ENCODE results near the gene TAF10. TPM values are rescaled to one million over a fixed set of nuclear protein-coding genes. Genes with fewer than 3 reads are reported as not detected.

Gene TAF10
- total RNA-seq, 1 donor from 2014 or later: 113 TPM

DNA sequence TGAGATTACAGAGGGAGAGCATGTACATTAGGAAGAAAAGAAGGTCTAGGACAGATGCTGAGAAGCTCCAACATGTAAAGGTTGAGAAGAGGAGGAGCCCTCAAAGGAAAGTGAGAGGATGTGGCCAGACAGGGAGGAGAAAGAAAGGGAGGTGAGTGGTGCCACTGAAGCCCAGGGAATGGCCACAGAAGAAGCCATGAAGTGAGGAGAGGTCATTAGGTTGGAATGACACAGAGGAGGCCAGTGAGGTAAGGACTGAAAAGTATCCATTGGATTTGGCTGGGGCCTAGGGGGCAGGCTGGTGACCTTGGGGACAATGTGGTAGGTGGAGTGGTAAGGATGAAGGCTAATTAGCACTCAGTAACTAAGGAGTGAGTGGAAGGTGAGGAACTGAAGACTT, 46.6 kb upstream of the TAF10 start:
- Histone ChIP-seq H3K4me3 (ENCODE audit: insufficient read depth, low read depth, low read length) (no peak overlapping the region), H3K79me2 (ENCODE audit: insufficient read depth, low read length) (no peaks in the 10 kb centered on the region), H3K9me3 (ENCODE audit: insufficient read depth, low read depth, low read length) (no peaks in the 10 kb centered on the region), H3K9ac (ENCODE audit: low read length) (no peak overlapping the region), H4K20me1 (ENCODE audit: insufficient read depth, low read length) (no peaks in the 10 kb centered on the region), H3K4me1 (ENCODE audit: insufficient read depth, low read length) (no peaks in the 10 kb centered on the region), H3K4me2 (ENCODE audit: low read length) (no peak overlapping the region), H2AFZ (ENCODE audit: low read depth, low read length) (no peak overlapping the region), H3K36me3 (ENCODE audit: insufficient read depth, low read length) (no peaks in the 10 kb centered on the region), H3K27me3 (ENCODE audit: insufficient read depth, low read length) (peaks cover 15% of the 10 kb centered on the region), H3K27ac (ENCODE audit: low read depth, low read length) (no peak overlapping the region)
- peaks cover 8% of the 10 kb centered on the region for H3K27me3 Mint-ChIP-seq (ENCODE audit: low read depth, unreplicated experiment)
- H3K4me3 Mint-ChIP-seq (ENCODE audit: unreplicated experiment): no peak overlapping the region
- TF ChIP-seq EZH2 (IDR thresholded peaks at IDR 0.05; ENCODE audit: insufficient read depth, low read length): no peak
- TF ChIP-seq CTCF (IDR thresholded peaks at IDR 0.05; ENCODE audit: insufficient read depth, low read depth, low read length): no peak
- H3K36me3 Mint-ChIP-seq (ENCODE audit: low read depth, unreplicated experiment): no peaks in the 10 kb centered on the region
- no peaks in the 10 kb centered on the region for H3K9me3 Mint-ChIP-seq (ENCODE audit: unreplicated experiment)
- FAIRE-seq (no peak), DNase-seq (ENCODE audit: low read depth) (no peak)
- H3K4me1 Mint-ChIP-seq (ENCODE audit: low read depth, unreplicated experiment): peaks cover 3% of the 10 kb centered on the region
- H3K27ac Mint-ChIP-seq (ENCODE audit: unreplicated experiment): no peak overlapping the region

DNA sequence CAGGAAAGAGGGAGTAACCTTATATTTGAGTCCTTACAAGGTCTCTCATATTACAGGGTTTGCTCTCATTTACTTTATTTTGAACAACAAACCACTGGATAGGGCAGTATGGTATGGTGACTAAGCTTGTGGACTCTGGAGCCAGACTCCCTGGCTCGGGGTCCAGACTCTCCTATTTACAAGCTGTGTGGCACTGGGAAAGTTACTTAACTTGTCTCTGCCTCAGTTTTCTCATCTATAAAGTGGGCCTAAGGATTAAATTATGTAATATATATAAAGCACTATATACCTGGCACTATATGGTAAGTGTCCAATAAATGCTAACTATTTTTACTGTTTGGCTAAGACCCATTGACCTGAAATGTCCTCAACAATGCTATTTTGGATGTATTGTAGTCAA, 45.3 kb upstream of the TAF10 start:
- H3K4me1 ChIP-seq (ENCODE audit: insufficient read depth, low read length): no peaks in the 10 kb centered on the region
- H3K4me3 ChIP-seq (ENCODE audit: insufficient read depth, low read depth, low read length): no peak overlapping the region
- FAIRE-seq (no peak), DNase-seq (ENCODE audit: low read depth) (no peak)
- no peak overlapping the region for H3K27ac ChIP-seq (ENCODE audit: low read depth, low read length)
- no peak overlapping the region for H3K4me2 ChIP-seq (ENCODE audit: low read length)
- H3K9me3 Mint-ChIP-seq (ENCODE audit: unreplicated experiment): no peaks in the 10 kb centered on the region
- H3K27me3 ChIP-seq (ENCODE audit: insufficient read depth, low read length): peaks cover 24% of the 10 kb centered on the region
- H3K9ac ChIP-seq (ENCODE audit: low read length): no peak overlapping the region
- no peak overlapping the region for H3K27ac Mint-ChIP-seq (ENCODE audit: unreplicated experiment)
- H4K20me1 ChIP-seq (ENCODE audit: insufficient read depth, low read length): peaks cover 6% of the 10 kb centered on the region
- TF ChIP-seq EZH2 (IDR thresholded peaks at IDR 0.05; ENCODE audit: insufficient read depth, low read length) (no peak), CTCF (IDR thresholded peaks at IDR 0.05; ENCODE audit: insufficient read depth, low read depth, low read length) (no peak)
- no peaks in the 10 kb centered on the region for H3K36me3 Mint-ChIP-seq (ENCODE audit: low read depth, unreplicated experiment)
- H2AFZ ChIP-seq (ENCODE audit: low read depth, low read length): no peak overlapping the region
- peaks cover 8% of the 10 kb centered on the region for H3K27me3 Mint-ChIP-seq (ENCODE audit: low read depth, unreplicated experiment)
- H3K4me3 Mint-ChIP-seq (ENCODE audit: unreplicated experiment): no peak overlapping the region
- no peaks in the 10 kb centered on the region for H3K79me2 ChIP-seq (ENCODE audit: insufficient read depth, low read length)
- no peaks in the 10 kb centered on the region for H3K4me1 Mint-ChIP-seq (ENCODE audit: low read depth, unreplicated experiment)
- H3K36me3 ChIP-seq (ENCODE audit: insufficient read depth, low read length): no peaks in the 10 kb centered on the region
- H3K9me3 ChIP-seq (ENCODE audit: insufficient read depth, low read depth, low read length): no peaks in the 10 kb centered on the region

- H3K9me3 ChIP-seq (ENCODE audit: insufficient read depth, low read depth, low read length): no peaks in the 10 kb centered on the region
- no peak overlapping the region for H3K27ac ChIP-seq (ENCODE audit: low read depth, low read length)
- no peaks in the 10 kb centered on the region for H3K9me3 Mint-ChIP-seq (ENCODE audit: unreplicated experiment)
- no peak overlapping the region for H3K4me2 ChIP-seq (ENCODE audit: low read length)
- H3K36me3 Mint-ChIP-seq (ENCODE audit: low read depth, unreplicated experiment): no peaks in the 10 kb centered on the region
- H3K4me1 Mint-ChIP-seq (ENCODE audit: low read depth, unreplicated experiment): no peaks in the 10 kb centered on the region
- FAIRE-seq: no peak
- DNase-seq (ENCODE audit: low read depth): no peak
- no peak overlapping the region for H3K27ac Mint-ChIP-seq (ENCODE audit: unreplicated experiment)
- H2AFZ ChIP-seq (ENCODE audit: low read depth, low read length): no peak overlapping the region
- no peak for TF ChIP-seq EZH2 (IDR thresholded peaks at IDR 0.05; ENCODE audit: insufficient read depth, low read length)
- no peak overlapping the region for H3K9ac ChIP-seq (ENCODE audit: low read length)
- no peaks in the 10 kb centered on the region for H3K36me3 ChIP-seq (ENCODE audit: insufficient read depth, low read length)
- H3K27me3 ChIP-seq (ENCODE audit: insufficient read depth, low read length): peaks cover 28% of the 10 kb centered on the region
- H3K27me3 Mint-ChIP-seq (ENCODE audit: low read depth, unreplicated experiment): peaks cover 8% of the 10 kb centered on the region
- H3K4me3 ChIP-seq (ENCODE audit: insufficient read depth, low read depth, low read length): no peak overlapping the region
- no peak overlapping the region for H3K4me3 Mint-ChIP-seq (ENCODE audit: unreplicated experiment)
- no peaks in the 10 kb centered on the region for H3K4me1 ChIP-seq (ENCODE audit: insufficient read depth, low read length)
- H3K79me2 ChIP-seq (ENCODE audit: insufficient read depth, low read length): no peaks in the 10 kb centered on the region
- H4K20me1 ChIP-seq (ENCODE audit: insufficient read depth, low read length): peaks cover 6% of the 10 kb centered on the region
These were observed 44.9 kb upstream of the TAF10 start for GRCh38 chr11:6656936-6657335.
